ENCODE data around the gene PRR22. TPM values are rescaled to one million over a fixed set of nuclear protein-coding genes. Genes with fewer than 3 reads are reported as not detected.

PRR22 gene
- total RNA-seq, 1 donor from 2014 or later: 2.0 TPM

DNA sequence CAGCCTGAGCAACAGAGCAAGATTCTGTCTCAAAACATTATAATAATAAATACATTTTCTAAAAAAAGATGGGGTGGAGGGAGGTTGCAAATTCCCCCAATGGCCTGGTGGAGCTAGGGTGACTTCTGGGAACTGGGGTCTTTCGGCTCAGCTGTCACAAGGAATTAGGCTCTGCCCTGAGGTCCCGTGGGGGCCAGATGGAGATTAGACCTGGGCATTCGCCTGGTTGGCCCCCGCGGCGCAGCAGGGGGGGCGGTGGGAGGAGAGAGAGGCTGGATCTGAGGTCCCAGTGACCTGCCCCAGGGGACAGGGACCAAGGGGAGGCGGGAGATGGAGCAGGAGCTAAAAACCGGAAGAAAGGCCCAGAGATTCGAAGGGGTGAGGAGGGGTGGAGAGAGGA is 40.2 kb upstream of the PRR22 start:
- intact Hi-C loops (cut with DNase I): no loop called here
- no peak overlapping the region for H3K27ac ChIP-seq
- no peaks in the 10 kb centered on the region for H3K36me3 ChIP-seq
- H3K9me3 ChIP-seq: no peaks in the 10 kb centered on the region
- H3K4me3 ChIP-seq: no peak overlapping the region
- H3K27me3 ChIP-seq: peaks cover 14% of the 10 kb centered on the region
- TF ChIP-seq, protein P1, sequence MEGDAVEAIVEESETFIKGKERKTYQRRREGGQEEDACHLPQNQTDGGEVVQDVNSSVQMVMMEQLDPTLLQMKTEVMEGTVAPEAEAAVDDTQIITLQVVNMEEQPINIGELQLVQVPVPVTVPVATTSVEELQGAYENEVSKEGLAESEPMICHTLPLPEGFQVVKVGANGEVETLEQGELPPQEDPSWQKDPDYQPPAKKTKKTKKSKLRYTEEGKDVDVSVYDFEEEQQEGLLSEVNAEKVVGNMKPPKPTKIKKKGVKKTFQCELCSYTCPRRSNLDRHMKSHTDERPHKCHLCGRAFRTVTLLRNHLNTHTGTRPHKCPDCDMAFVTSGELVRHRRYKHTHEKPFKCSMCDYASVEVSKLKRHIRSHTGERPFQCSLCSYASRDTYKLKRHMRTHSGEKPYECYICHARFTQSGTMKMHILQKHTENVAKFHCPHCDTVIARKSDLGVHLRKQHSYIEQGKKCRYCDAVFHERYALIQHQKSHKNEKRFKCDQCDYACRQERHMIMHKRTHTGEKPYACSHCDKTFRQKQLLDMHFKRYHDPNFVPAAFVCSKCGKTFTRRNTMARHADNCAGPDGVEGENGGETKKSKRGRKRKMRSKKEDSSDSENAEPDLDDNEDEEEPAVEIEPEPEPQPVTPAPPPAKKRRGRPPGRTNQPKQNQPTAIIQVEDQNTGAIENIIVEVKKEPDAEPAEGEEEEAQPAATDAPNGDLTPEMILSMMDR (IDR thresholded peaks at IDR 0.05): no peak
- DNase-seq: no peak
- peaks cover 8% of the 10 kb centered on the region for H3K4me1 ChIP-seq
- ATAC-seq: no peak

DNA sequence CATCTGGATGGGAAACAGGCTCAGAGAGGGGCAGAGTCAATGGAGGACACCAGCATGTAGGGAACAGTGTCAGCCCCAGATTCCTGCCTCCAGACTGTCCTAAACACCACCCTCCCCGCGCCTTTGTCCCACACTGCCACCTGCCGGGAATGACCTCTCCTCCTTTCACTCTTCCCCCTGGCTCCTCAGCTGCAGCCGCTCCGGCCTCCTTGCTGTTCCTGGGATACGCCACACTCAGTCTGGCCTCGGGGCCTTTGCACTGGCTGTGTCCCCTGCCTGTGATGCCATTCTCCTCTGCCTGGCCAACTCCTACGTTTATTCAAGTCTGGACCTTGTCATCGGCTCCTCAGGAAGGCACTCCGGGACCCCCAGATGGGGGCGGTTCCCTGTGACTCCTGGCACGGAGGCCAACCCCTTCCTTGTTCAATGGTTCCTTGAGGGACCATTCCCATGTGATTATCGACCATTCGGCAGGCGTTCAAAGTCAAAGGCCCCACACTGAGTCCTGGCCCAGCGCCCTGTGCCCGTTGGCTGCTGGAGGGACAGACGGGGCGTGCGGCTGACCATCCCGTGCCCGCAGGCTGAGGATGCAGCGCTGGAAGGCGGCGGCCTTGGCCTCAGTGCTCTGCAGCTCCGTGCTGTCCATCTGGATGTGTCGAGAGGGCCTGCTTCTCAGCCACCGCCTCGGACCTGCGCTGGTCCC is 39.2 kb upstream of the PRR22 start:
- no peak for ATAC-seq
- intact Hi-C loops (cut with DNase I): no loop called here

DNA sequence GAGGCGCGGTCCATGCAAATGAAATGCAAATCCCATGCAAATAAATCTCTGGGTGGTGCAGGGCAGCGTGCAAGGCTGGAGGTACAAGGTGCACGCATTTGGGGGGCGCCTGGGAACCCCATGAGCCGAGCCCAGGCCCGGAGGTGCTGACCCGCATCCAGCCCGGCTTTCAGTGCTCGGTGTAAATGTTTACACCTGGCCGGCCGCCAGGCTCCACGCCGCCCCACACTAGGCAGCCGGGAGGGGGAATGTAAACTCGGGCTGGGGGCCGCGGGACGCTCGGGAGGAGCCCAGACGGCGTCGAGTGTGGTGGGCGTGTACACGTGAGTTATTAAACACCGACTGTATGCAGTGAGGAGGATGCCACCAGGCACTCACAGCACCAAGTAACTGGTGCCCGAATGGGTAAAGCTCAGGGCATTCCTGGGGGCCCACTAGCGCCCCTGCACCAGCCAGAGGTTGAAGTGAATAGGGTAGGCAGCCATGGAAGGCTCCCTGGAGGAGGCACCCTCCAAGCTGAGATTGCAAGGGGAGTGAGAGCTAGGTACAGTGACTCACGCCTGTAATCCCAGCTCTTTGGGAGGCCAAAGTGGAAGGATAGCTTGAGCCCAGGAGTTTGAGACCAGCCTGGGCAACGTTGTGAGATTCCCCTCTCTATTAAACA is 37.8 kb upstream of the PRR22 start:
- H3K4me3 ChIP-seq: no peak overlapping the region
- no peak overlapping the region for H3K27ac ChIP-seq
- H3K4me1 ChIP-seq: no peaks in the 10 kb centered on the region
- TF ChIP-seq, protein P1 (IDR thresholded peaks at IDR 0.05): no peak
- H3K27me3 ChIP-seq: no peaks in the 10 kb centered on the region
- DNase-seq (no peak), ATAC-seq (no peak)
- no peaks in the 10 kb centered on the region for H3K36me3 ChIP-seq
- intact Hi-C loops (cut with DNase I): no loop called here
- no peaks in the 10 kb centered on the region for H3K9me3 ChIP-seq

More for the DNA sequence above, 39.2 kb upstream of the PRR22 start:
- Histone ChIP-seq H3K4me3 (no peak overlapping the region), H3K36me3 (no peaks in the 10 kb centered on the region), H3K27me3 (peaks cover 4% of the 10 kb centered on the region), H3K27ac (no peak overlapping the region), H3K9me3 (no peaks in the 10 kb centered on the region), H3K4me1 (peaks cover 5% of the 10 kb centered on the region)
- TF ChIP-seq, protein P1 (IDR thresholded peaks at IDR 0.05): no peak
- DNase-seq: peak; percentile 77

DNA sequence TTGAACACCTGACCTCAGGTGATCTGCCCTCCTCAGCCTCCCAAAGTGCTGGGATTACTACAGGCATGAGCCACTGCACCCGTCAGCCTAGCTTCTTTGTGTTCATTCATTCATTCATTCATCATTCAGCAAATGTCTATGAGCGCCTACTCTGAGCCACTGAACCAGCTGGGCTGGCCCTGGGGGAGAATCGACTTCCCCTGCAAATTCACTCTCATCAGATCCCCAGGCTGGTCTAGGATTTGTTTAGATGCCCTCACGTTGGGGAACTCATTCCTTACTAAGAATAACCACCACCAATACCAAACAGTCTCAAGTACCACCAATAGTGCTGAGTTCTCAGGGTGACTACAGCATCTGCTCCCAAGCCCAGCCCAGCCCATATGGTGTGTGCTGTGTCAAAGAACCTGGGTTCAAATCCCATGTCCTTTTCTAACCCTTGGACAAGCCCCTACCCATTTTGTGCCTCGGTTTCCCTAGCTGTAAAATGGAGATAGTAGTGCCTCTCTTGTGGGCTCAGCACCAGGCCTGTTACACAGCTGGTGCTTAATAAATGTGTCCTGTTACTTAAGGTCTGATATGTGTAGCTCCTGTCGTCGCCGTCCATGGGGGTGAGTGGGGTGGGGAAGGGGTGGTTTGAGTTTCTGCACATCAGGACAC is 37.1 kb upstream of the PRR22 start:
- H3K27me3 ChIP-seq: no peaks in the 10 kb centered on the region
- DNase-seq (no peak), ATAC-seq (no peak)
- intact Hi-C loops (cut with DNase I): no loop called here
- H3K4me3 ChIP-seq: no peak overlapping the region
- no peaks in the 10 kb centered on the region for H3K36me3 ChIP-seq
- no peak overlapping the region for H3K27ac ChIP-seq
- TF ChIP-seq, protein P1 (IDR thresholded peaks at IDR 0.05): no peak
- no peaks in the 10 kb centered on the region for H3K4me1 ChIP-seq
- no peaks in the 10 kb centered on the region for H3K9me3 ChIP-seq

DNA sequence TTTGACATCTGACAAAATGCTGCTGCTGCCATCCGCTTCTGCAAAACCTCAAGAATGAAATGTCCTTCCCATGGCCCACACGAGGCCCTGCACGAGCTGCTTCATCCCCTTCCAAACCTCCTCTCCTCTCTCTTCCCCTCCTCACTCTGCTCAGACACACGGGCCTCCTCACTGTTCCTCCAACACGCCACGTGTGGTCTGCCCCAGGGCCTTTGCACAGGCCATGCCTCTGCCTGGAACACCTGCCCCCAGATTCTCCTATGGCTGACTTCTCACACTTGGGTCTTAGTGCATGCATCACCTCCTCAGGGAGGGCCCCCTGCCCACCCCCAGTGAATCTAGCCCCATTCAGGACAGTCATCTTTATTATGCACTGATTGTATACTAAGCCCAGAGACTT is 36.2 kb upstream of the PRR22 start:
- TF ChIP-seq, protein P1 (IDR thresholded peaks at IDR 0.05): no peak
- H3K27ac ChIP-seq: no peak overlapping the region
- ATAC-seq: no peak
- H3K4me3 ChIP-seq: no peak overlapping the region
- H3K27me3 ChIP-seq: no peaks in the 10 kb centered on the region
- no peaks in the 10 kb centered on the region for H3K9me3 ChIP-seq
- no peaks in the 10 kb centered on the region for H3K36me3 ChIP-seq
- DNase-seq: no peak
- intact Hi-C loops (cut with DNase I): no loop called here
- H3K4me1 ChIP-seq: no peaks in the 10 kb centered on the region

All from upper lobe of right lung (tissue), 1 donor.